Choroid plexus epithelial cell (primary cell): ENCODE data around the gene FAM221B.
A peak's percentile ranks its signal among the peaks of the same experiment; 100 is the strongest.

Experiments used
- DNase-seq: peaks from one replicate; pipeline ENCODE4 v3.0.0-alpha.2; 2010; ENCODE audit warnings: low read depth
- H3K4me3 ChIP-seq: 2 replicates; pipeline ENCODE4 v1.5.1; 2011; ENCODE audit warnings: low read depth, mild to moderate bottlenecking, control low read depth, low read length, moderate library complexity
- TF ChIP-seq, protein P1 (sequence below): conservative IDR thresholded peaks from 2 replicates; pipeline ENCODE4 v1.5.1; 2011; ENCODE audit warnings: low read depth, mild to moderate bottlenecking, control low read depth, inconsistent platforms, low read length, moderate library complexity

Gene FAM221B

DNA sequence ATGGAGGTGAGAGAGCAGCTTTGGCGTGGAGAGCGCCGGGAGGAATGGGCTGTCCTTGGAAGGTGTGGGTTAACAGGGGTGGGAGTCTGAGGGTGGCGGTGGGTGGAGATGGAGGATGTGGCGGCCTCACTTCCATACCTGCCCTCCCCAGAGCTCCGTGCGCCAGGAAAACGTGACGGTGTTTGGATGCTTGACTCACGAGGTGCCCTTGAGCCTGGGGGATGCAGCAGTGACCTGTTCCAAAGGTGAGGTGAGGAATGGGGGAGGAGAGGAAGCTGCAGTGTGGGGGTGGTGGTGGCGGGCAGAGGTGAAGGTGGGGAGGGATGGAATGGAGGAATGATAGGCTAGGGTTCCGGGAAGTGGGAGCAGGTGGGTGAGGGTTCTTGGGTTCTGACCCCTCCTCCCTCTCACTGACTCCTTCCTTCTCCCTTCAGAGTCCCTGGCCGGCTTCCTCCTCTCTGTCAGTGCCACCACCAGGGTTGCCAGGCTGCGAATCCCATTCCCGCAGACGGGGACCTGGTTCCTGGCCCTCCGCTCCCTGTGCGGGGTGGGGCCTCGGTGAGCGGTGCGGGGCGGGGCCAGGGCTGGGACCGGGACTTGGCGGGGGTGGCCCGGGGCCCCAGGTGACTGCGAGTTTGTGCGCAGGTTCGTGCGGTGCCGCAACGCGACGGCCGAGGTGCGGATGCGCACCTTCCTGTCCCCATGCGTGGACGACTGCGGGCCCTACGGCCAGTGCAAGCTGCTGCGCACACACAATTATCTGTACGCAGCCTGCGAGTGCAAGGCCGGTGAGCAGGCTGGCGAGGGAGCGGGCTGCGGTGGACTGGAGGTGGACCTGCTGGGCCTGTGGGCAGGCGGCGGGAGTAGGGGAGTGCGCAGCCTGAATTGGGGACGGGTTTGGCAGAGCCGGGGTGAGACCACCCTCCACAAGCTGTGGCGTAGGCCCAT lies 17.6 kb upstream of the FAM221B start:
- no peak overlapping the region for H3K4me3 ChIP-seq
- DNase-seq = no peak
- TF ChIP-seq, protein P1, sequence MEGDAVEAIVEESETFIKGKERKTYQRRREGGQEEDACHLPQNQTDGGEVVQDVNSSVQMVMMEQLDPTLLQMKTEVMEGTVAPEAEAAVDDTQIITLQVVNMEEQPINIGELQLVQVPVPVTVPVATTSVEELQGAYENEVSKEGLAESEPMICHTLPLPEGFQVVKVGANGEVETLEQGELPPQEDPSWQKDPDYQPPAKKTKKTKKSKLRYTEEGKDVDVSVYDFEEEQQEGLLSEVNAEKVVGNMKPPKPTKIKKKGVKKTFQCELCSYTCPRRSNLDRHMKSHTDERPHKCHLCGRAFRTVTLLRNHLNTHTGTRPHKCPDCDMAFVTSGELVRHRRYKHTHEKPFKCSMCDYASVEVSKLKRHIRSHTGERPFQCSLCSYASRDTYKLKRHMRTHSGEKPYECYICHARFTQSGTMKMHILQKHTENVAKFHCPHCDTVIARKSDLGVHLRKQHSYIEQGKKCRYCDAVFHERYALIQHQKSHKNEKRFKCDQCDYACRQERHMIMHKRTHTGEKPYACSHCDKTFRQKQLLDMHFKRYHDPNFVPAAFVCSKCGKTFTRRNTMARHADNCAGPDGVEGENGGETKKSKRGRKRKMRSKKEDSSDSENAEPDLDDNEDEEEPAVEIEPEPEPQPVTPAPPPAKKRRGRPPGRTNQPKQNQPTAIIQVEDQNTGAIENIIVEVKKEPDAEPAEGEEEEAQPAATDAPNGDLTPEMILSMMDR = no peak

DNA sequence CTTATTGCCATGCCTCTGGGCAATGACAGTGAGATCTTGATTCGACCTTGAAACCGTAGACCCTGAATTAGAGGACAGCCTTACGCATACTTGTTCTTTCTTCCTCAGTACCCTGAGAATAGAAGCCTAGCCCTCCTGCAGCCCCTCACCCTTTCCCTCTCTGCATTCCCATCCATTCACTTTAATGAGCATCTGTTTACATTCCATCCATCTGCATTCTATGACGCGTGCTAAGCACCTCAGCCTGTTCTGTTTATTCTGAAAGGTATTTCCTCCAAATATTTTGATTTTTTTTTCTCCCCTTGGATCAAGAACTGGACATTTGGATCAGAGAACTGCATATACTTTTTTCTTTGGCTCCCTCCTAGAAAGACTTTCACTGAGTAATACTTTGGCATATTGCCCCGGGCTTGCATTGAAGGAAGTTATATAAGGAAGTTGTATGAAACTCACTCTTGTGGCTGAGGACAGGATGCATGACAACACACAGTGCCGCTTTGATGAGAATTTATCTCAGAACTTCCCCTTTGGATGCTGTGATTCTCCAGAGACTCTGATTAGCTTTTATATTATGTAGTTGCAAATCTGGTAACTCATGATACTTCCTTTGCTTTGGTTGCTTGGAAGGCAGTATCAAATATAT lies 16.2 kb upstream of the FAM221B start:
- no peak overlapping the region for H3K4me3 ChIP-seq
- TF ChIP-seq, protein P1 = no peak
- DNase-seq = peak; percentile 86

DNA sequence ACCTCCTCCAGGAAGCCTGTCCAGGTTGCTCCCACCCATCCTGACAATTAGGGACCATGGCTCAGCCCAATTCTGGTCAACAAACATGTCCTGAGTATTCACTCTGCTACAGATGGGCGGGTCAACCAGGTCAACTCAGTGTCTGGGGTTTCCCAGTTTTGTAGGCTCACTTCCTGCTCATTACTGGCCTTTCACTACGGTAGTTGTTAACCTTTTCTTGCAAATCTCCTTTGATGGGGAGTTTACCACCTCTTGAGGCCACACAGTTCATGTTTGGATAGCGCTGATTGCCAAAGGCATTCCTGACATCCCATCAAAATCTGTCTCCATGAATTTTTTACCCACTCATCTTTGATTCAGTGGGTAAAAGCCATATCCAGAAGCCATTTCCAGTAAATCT lies 14.3 kb upstream of the FAM221B start:
- DNase-seq = no peak
- H3K4me3 ChIP-seq = no peak overlapping the region

DNA sequence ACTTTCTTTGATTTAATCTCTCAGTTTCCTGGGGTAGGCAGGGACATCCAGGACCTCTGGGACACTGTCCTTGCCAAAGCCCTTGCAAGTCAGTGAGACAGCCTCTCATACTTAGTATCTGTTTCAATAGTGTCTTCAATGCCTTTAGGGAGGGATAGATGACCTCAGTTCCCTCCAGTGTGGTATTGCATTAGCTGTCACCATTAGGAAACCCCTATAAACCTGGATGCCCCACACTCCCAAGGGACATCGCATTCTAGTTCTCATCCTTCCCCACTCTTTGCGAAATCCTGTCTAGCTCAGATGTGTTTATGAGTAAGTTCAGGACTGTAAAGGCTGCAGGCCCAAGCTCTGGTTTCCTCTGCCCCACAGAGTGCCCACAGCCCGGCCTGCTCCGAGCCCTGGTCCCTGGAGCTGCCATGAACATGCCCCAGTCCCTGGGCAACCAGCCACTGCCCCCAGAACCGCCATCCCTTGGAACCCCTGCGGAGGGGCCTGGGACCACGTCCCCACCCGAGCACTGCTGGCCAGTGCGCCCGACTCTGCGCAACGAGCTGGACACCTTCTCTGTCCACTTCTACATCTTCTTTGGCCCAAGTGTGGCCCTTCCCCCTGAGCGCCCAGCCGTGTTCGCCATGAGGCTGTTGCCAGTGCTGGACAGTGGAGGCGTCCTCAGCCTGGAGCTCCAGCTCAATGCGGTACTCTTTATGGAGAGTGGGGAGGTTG lies 13.7 kb upstream of the FAM221B start:
- H3K4me3 ChIP-seq = no peak overlapping the region
- TF ChIP-seq, protein P1 = no peak
- DNase-seq = no peak

More for the DNA sequence above, 14.3 kb upstream of the FAM221B start:
- TF ChIP-seq, protein P1 = no peak

DNA sequence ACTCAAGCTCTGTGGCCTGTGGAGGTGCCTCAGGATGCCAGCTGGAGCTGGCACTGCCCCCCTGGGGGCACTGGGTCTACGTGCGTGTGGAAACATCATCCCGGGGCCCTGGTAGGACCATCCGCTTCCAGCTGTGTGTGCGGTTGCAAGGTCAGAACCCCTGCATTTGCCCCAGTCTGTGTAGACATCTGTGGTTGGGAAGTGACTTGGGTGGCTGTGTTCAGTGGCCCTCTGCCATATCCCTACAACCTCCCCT lies 13.0 kb upstream of the FAM221B start:
- no peak for DNase-seq
- H3K4me3 ChIP-seq = no peak overlapping the region
- TF ChIP-seq, protein P1 = no peak

DNA sequence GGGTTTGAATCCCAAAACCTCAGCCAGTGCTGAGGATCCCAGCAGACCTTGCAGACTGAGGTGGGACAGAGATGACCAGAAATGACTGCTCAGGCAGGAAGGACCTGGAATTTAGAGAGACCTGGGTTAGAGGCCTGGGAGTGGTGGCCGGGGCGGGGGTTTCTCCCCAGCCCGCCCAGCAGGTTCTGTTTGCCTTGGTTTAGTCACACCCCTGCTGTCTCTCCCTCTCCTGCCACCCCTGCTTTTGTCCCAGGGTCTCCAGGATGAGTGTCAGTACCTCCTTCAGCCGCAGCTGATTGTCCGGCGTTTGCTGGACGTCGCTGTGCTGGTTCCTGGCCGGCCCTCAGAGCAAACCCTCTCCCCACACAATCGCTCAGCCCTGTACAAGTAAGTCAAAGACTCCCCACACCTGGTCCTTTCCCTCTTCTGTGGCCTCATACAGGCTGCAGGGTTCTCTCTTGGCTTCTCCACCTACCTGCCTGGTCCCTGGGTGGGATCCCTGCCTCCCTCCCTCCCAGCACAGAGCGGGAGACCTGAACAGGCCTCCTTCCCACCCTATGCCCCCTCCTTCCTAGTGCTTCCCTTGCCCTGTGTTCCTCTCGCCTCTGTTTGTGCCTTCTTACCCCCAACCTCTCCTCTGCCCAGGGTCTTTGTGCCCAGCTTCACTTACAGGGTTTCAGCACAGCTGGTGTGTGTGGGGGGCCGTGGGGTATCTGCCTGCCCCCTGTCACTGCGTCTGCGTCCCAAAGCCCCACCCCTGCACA lies 12.5 kb upstream of the FAM221B start:
- no peak for DNase-seq
- no peak overlapping the region for H3K4me3 ChIP-seq
- TF ChIP-seq, protein P1 = no peak
